Esophagus muscularis mucosa (tissue), 4 donors: ENCODE results near the gene GP1BB. TPM values are rescaled to one million over a fixed set of nuclear protein-coding genes. Genes with fewer than 3 reads are reported as not detected.

Experiments
- DNase-seq: peaks from one replicate; pipeline ENCODE4 v3.0.0-alpha.2; 2017; ENCODE audit errors: extremely low spot score
- H3K27ac ChIP-seq, 4 donors: fragments of 200-600 bp; sonication (generic); replicated peaks in 1 of 4; 1 replicate in 3 of 4; 2 replicates in 1 of 4; pipeline ENCODE4 v1.5.1; 2016 to 2019; ENCODE audit warnings: mild to moderate bottlenecking in 1 of 4
- H3K27me3 ChIP-seq, 4 donors: fragments of 200-600 bp; sonication (generic); one replicate each; pipeline versions ENCODE4 v1.5.1 to v1.6.0; 2016 to 2019
- H3K36me3 ChIP-seq, 4 donors: fragments of 200-600 bp; sonication (generic); one replicate each; pipeline ENCODE4 v1.5.1; 2016 to 2019
- H3K4me1 ChIP-seq, 4 donors: fragments of 200-600 bp; sonication (generic); one replicate each; pipeline ENCODE4 v1.5.1; 2016 to 2019
- H3K4me3 ChIP-seq, 4 donors: fragments of 200-600 bp; sonication (generic); 1 replicate in 2 of 4; 2 replicates in 2 of 4; pipeline ENCODE4 v1.5.1; 2016 to 2019; ENCODE audit warnings: mild to moderate bottlenecking in 4 of 4, moderate library complexity in 1 of 4
- H3K9me3 ChIP-seq, 4 donors: fragments of 200-600 bp; sonication (generic); 1 replicate in 3 of 4; 2 replicates in 1 of 4; pipeline ENCODE4 v1.5.1; 2016 to 2019
- EP300 ChIP-seq: sonication (generic); formaldehyde crosslinking; IDR thresholded peaks from one replicate; pipeline ENCODE4 v1.6.1; 2017; ENCODE audit warnings: antibody characterized with exemption
- POLR2A ChIP-seq: fragments of 450-650 bp; IDR thresholded peaks from one replicate; pipeline ENCODE4 v1.6.1; 2017; ENCODE audit warnings: antibody characterized with exemption, moderate library complexity, mild to moderate bottlenecking, low read depth
- POLR2AphosphoS5 ChIP-seq, 2 donors: sonication (generic); formaldehyde crosslinking; IDR thresholded peaks; one replicate each; pipeline ENCODE4 v1.6.1; 2017; ENCODE audit warnings: antibody characterized with exemption in 2 of 2
- WGBS: methylation state at CpG from one replicate; pipeline ENCODE4 v1.1.5; 2018; 5-methylcytosine and 5-hydroxymethylcytosine counted together
- intact Hi-C: fragments of 100-400 bp; cut with DNase I; formaldehyde crosslinking; loops from one replicate; pipeline ENCODE4 v1.15.1; 2023
- total RNA-seq, 4 donors: library from RNA; depleted of rRNA; stranded (reverse); fragments of >200 nt; gene quantifications; one replicate each; pipeline versions ENCODE4 v1.1.0 to v1.2.1, GENCODE V29; 2016
- TF ChIP-seq, protein P1 (sequence below), 3 experiments: fragments of 200-600 bp in 2 of 3; fragments of 450-650 bp in 1 of 3; sonication (generic) in 2 of 3; IDR thresholded peaks; one replicate each; pipeline ENCODE4 v1.5.1; 2017 to 2019; ENCODE audit warnings: antibody characterized with exemption in 3 of 3, mild to moderate bottlenecking in 2 of 3, moderate library complexity in 1 of 3

GP1BB gene
- total RNA-seq, 4 donors from 2014 or later, result 1.7 to 16.7 (median 5.7) TPM

- H3K4me1 ChIP-seq, result peaks cover 0 to 14% (median 1%) of the 10 kb centered on the region in 4 donors
- H3K27ac ChIP-seq, result no peak overlapping the region
- H3K36me3 ChIP-seq, result no peaks in the 10 kb centered on the region
- no peaks in the 10 kb centered on the region for H3K9me3 ChIP-seq
- no peak overlapping the region for H3K4me3 ChIP-seq
- TF ChIP-seq POLR2A (no peak), EP300 (no peak), POLR2AphosphoS5 (IDR thresholded peaks at IDR 0.05) (no peak)
- TF ChIP-seq, protein P1, sequence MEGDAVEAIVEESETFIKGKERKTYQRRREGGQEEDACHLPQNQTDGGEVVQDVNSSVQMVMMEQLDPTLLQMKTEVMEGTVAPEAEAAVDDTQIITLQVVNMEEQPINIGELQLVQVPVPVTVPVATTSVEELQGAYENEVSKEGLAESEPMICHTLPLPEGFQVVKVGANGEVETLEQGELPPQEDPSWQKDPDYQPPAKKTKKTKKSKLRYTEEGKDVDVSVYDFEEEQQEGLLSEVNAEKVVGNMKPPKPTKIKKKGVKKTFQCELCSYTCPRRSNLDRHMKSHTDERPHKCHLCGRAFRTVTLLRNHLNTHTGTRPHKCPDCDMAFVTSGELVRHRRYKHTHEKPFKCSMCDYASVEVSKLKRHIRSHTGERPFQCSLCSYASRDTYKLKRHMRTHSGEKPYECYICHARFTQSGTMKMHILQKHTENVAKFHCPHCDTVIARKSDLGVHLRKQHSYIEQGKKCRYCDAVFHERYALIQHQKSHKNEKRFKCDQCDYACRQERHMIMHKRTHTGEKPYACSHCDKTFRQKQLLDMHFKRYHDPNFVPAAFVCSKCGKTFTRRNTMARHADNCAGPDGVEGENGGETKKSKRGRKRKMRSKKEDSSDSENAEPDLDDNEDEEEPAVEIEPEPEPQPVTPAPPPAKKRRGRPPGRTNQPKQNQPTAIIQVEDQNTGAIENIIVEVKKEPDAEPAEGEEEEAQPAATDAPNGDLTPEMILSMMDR (IDR thresholded peaks at IDR 0.05), result no peak
- peaks cover 0 to 50% (median 0%) of the 10 kb centered on the region in 4 donors for H3K27me3 ChIP-seq
- DNase-seq, result no peak
- 91% methylated on average over 7 of the region's 7 CpGs for WGBS
- intact Hi-C loops, result no loop called here
Observed at GRCh38 chr22:19706661-19707151, 16.6 kb upstream of the GP1BB start.

GRCh38 chr22:19707347-19708290, 15.7 kb upstream of the GP1BB start:
- intact Hi-C loops, result no loop called here
- no peaks in the 10 kb centered on the region for H3K36me3 ChIP-seq
- peaks cover 0 to 14% (median 1%) of the 10 kb centered on the region in 4 donors for H3K4me1 ChIP-seq
- WGBS, result 87% methylated on average over 11 of the region's 24 CpGs
- peaks cover 0 to 50% (median 0%) of the 10 kb centered on the region in 4 donors for H3K27me3 ChIP-seq
- H3K4me3 ChIP-seq, result no peak overlapping the region
- no peak for DNase-seq
- H3K9me3 ChIP-seq, result no peaks in the 10 kb centered on the region
- TF ChIP-seq, protein P1 (IDR thresholded peaks at IDR 0.05), result no peak
- no peak for TF ChIP-seq POLR2A
- TF ChIP-seq POLR2AphosphoS5 (IDR thresholded peaks at IDR 0.05), result no peak
- TF ChIP-seq EP300, result no peak
- no peak overlapping the region for H3K27ac ChIP-seq

GRCh38 chr22:19708321-19709011, 14.9 kb upstream of the GP1BB start:
- Histone ChIP-seq H3K36me3 (no peaks in the 10 kb centered on the region), H3K4me1 (peaks cover under 1 to 14% (median 2%) of the 10 kb centered on the region in 4 donors), H3K9me3 (no peaks in the 10 kb centered on the region), H3K27me3 (peaks cover 0 to 54% (median 0%) of the 10 kb centered on the region in 4 donors), H3K27ac (no peak overlapping the region), H3K4me3 (no peak overlapping the region)
- no peak for DNase-seq
- WGBS, result 84% methylated on average over 2 of the region's 20 CpGs
- TF ChIP-seq POLR2A (no peak), EP300 (no peak), POLR2AphosphoS5 (IDR thresholded peaks at IDR 0.05) (no peak)
- TF ChIP-seq, protein P1 (IDR thresholded peaks at IDR 0.05), result no peak
- intact Hi-C loops, result no loop called here

DNA sequence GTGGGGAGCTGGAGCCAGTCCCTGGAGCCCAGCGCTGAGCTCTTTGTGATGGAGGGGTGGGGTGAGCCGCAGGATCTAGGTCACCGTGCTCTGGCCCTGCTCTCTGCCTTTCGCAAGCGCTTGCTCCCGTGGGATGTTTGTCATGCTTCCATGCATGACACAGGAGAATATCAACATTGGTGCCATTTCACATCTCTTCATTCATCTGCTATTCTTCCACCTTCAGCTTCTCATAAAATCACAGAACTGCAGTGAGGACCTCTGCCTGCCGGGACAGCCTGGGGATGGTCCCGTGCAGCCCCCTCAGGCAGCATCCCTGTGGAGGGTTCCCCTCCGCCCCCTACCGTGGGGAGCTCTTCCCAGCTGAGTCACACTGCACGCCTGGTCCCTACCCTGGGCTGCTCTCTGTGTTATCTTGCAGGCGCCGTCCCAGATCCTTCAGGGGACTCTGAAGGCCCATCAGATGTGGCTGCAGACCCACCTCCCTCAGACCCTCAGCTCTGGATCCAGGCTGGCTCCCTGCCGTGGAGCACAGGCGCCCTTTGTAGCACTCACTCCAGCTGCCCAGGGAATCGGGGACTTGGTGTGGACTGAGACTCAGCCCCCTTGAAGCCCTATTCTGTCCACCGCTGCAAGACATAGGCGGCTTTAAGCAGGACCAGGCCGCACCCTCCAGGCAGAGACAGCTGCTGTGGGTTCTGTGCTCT, 14.1 kb upstream of the GP1BB start:
- 80% methylated on average over 18 of the region's 19 CpGs for WGBS
- intact Hi-C loops, result no loop called here
- no peak overlapping the region for H3K4me3 ChIP-seq
- H3K4me1 ChIP-seq, result peaks cover 5 to 20% (median 7%) of the 10 kb centered on the region in 4 donors
- peaks cover 0 to 54% (median 0%) of the 10 kb centered on the region in 4 donors for H3K27me3 ChIP-seq
- H3K36me3 ChIP-seq, result no peaks in the 10 kb centered on the region
- H3K9me3 ChIP-seq, result no peaks in the 10 kb centered on the region
- DNase-seq, result no peak
- H3K27ac ChIP-seq, result no peak overlapping the region
- TF ChIP-seq POLR2AphosphoS5 (IDR thresholded peaks at IDR 0.05), result no peak
- no peak for TF ChIP-seq EP300
- TF ChIP-seq POLR2A, result no peak
- TF ChIP-seq, protein P1 (IDR thresholded peaks at IDR 0.05), result no peak
